ENCODE data around the gene PPIL1. TPM values are rescaled to one million over a fixed set of nuclear protein-coding genes. Genes with fewer than 3 reads are reported as not detected.

PPIL1 gene
- polyA plus RNA-seq, 1 donor from 2014 or later = 104 TPM

DNA sequence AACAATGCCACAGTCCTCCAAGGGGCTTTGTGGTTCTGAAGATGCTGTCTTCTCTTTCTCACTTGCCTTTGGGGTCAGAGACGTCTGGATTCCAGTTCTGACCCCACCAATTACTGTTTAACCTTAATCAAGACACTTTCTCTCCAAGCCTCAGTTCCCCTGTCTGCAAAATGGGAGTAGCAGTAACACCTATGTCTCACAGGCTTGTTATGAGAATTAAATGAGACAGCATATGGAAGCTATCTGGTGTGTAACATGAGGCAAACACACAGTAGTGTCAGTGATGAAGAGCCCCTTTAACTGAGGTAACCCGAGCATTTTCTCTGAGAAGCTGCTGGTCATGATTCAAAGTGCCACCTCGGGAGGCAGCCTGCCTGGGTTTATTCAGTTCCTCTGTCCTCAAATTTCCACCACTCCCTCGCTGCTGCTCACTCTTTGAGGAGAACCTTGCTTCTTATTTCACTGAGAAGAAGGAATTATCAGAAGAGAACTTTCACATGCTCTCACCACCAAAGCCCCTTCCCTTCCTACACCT, 11.7 kb downstream of the PPIL1 start:
- no peak overlapping the region for H3K4me2 ChIP-seq (ENCODE audit: low read length)
- no peak for TF ChIP-seq POLR2AphosphoS5 (IDR thresholded peaks at IDR 0.05)
- TF ChIP-seq TAF1 (IDR thresholded peaks at IDR 0.05; ENCODE audit: low read depth) = no peak
- TF ChIP-seq, protein P1, sequence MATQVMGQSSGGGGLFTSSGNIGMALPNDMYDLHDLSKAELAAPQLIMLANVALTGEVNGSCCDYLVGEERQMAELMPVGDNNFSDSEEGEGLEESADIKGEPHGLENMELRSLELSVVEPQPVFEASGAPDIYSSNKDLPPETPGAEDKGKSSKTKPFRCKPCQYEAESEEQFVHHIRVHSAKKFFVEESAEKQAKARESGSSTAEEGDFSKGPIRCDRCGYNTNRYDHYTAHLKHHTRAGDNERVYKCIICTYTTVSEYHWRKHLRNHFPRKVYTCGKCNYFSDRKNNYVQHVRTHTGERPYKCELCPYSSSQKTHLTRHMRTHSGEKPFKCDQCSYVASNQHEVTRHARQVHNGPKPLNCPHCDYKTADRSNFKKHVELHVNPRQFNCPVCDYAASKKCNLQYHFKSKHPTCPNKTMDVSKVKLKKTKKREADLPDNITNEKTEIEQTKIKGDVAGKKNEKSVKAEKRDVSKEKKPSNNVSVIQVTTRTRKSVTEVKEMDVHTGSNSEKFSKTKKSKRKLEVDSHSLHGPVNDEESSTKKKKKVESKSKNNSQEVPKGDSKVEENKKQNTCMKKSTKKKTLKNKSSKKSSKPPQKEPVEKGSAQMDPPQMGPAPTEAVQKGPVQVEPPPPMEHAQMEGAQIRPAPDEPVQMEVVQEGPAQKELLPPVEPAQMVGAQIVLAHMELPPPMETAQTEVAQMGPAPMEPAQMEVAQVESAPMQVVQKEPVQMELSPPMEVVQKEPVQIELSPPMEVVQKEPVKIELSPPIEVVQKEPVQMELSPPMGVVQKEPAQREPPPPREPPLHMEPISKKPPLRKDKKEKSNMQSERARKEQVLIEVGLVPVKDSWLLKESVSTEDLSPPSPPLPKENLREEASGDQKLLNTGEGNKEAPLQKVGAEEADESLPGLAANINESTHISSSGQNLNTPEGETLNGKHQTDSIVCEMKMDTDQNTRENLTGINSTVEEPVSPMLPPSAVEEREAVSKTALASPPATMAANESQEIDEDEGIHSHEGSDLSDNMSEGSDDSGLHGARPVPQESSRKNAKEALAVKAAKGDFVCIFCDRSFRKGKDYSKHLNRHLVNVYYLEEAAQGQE (IDR thresholded peaks at IDR 0.05; ENCODE audit: borderline replicate concordance) = no peak
- TF ChIP-seq CTCF (IDR thresholded peaks at IDR 0.05; ENCODE audit: poor library complexity, severe bottlenecking) = no peak
- TF ChIP-seq MXI1 (conservative IDR thresholded peaks at IDR 0.05; ENCODE audit: poor library complexity, severe bottlenecking) = no peak
- no peak for TF ChIP-seq EP300 (conservative IDR thresholded peaks at IDR 0.05; ENCODE audit: poor library complexity, severe bottlenecking)
- TF ChIP-seq EZH2 (IDR thresholded peaks at IDR 0.05; ENCODE audit: borderline replicate concordance, insufficient read depth, low read length, poor library complexity, severe bottlenecking) = no peak
- no peak for TF ChIP-seq SMC3 (conservative IDR thresholded peaks at IDR 0.05; ENCODE audit: poor library complexity)
- TF ChIP-seq RAD21 (conservative IDR thresholded peaks at IDR 0.05) = no peak
- H3K4me3 ChIP-seq (ENCODE audit: low read length) = no peak overlapping the region
- H3F3A ChIP-seq (ENCODE audit: insufficient read depth, low read length, poor library complexity, severe bottlenecking) = no peaks in the 10 kb centered on the region
- H3K27ac ChIP-seq (ENCODE audit: low read length) = no peak overlapping the region
- no peak overlapping the region for H3K9ac ChIP-seq (ENCODE audit: low read length)
- H3K27me3 ChIP-seq (ENCODE audit: insufficient read depth, low read depth, low read length) = no peaks in the 10 kb centered on the region
- H3K79me2 ChIP-seq (replicated peaks; ENCODE audit: insufficient read depth, low read length) = peaks cover 12% of the 10 kb centered on the region
- H3K9me3 ChIP-seq (ENCODE audit: low read length) = no peaks in the 10 kb centered on the region
- H2AFZ ChIP-seq (ENCODE audit: low read depth, low read length) = no peak overlapping the region
- H3K36me3 ChIP-seq (ENCODE audit: insufficient read depth, low read length) = no peaks in the 10 kb centered on the region
- H3K9me2 ChIP-seq (ENCODE audit: insufficient read depth, low read length) = no peaks in the 10 kb centered on the region
- H4K20me1 ChIP-seq (ENCODE audit: insufficient read depth) = no peaks in the 10 kb centered on the region

GRCh38 chr6:36862164-36862847, 12.3 kb downstream of the PPIL1 start:
- H3K36me3 ChIP-seq (ENCODE audit: insufficient read depth, low read length) = no peaks in the 10 kb centered on the region
- no peak overlapping the region for H3K4me3 ChIP-seq (ENCODE audit: low read length)
- H3K9me2 ChIP-seq (ENCODE audit: insufficient read depth, low read length) = no peaks in the 10 kb centered on the region
- H3F3A ChIP-seq (ENCODE audit: insufficient read depth, low read length, poor library complexity, severe bottlenecking) = no peaks in the 10 kb centered on the region
- no peaks in the 10 kb centered on the region for H4K20me1 ChIP-seq (ENCODE audit: insufficient read depth)
- no peak overlapping the region for H3K4me2 ChIP-seq (ENCODE audit: low read length)
- no peaks in the 10 kb centered on the region for H3K27me3 ChIP-seq (ENCODE audit: insufficient read depth, low read depth, low read length)
- no peak overlapping the region for H3K9ac ChIP-seq (ENCODE audit: low read length)
- H2AFZ ChIP-seq (ENCODE audit: low read depth, low read length) = no peak overlapping the region
- no peak for TF ChIP-seq EP300 (conservative IDR thresholded peaks at IDR 0.05; ENCODE audit: poor library complexity, severe bottlenecking)
- no peak for TF ChIP-seq EZH2 (IDR thresholded peaks at IDR 0.05; ENCODE audit: borderline replicate concordance, insufficient read depth, low read length, poor library complexity, severe bottlenecking)
- TF ChIP-seq SMC3 (conservative IDR thresholded peaks at IDR 0.05; ENCODE audit: poor library complexity) = no peak
- no peak for TF ChIP-seq RAD21 (conservative IDR thresholded peaks at IDR 0.05)
- no peak for TF ChIP-seq CTCF (IDR thresholded peaks at IDR 0.05; ENCODE audit: poor library complexity, severe bottlenecking)
- TF ChIP-seq MXI1 (conservative IDR thresholded peaks at IDR 0.05; ENCODE audit: poor library complexity, severe bottlenecking) = no peak
- TF ChIP-seq POLR2AphosphoS5 (IDR thresholded peaks at IDR 0.05) = no peak
- TF ChIP-seq, protein P1 (IDR thresholded peaks at IDR 0.05; ENCODE audit: borderline replicate concordance) = no peak
- no peak for TF ChIP-seq TAF1 (IDR thresholded peaks at IDR 0.05; ENCODE audit: low read depth)
- no peak overlapping the region for H3K27ac ChIP-seq (ENCODE audit: low read length)
- peaks cover 6% of the 10 kb centered on the region for H3K79me2 ChIP-seq (replicated peaks; ENCODE audit: insufficient read depth, low read length)
- no peaks in the 10 kb centered on the region for H3K9me3 ChIP-seq (ENCODE audit: low read length)

Data from neural cell (in vitro differentiated cells).